NCI-H2081 (cell line): ENCODE data around the gene KLF16.

Experiments
- DNase-seq, 2 experiments: peaks; one replicate each; lab custom pipeline; 2025; lab: John Stamatoyannopoulos, UW

KLF16 gene

DNA sequence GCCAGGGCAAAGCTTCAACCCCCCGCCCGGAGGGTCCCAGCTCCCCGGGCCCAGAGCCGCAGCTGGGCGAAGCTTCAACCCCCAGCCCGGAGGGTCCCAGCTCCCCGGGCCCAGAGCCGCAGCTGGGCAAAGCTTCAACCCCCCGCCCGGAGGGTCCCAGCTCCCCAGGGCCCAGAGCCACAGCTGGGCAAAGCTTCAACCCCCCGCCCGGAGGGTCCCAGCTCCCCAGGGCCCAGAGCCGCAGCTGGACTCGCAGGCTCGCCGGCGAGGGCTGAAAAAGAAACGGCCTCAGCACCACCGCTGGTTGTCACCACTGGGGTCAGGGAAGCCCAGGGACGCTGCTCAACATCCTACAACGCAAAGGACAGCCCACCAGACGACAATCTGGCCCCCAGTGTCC lies 20.3 kb downstream of the KLF16 start:
- no peak for DNase-seq

DNA sequence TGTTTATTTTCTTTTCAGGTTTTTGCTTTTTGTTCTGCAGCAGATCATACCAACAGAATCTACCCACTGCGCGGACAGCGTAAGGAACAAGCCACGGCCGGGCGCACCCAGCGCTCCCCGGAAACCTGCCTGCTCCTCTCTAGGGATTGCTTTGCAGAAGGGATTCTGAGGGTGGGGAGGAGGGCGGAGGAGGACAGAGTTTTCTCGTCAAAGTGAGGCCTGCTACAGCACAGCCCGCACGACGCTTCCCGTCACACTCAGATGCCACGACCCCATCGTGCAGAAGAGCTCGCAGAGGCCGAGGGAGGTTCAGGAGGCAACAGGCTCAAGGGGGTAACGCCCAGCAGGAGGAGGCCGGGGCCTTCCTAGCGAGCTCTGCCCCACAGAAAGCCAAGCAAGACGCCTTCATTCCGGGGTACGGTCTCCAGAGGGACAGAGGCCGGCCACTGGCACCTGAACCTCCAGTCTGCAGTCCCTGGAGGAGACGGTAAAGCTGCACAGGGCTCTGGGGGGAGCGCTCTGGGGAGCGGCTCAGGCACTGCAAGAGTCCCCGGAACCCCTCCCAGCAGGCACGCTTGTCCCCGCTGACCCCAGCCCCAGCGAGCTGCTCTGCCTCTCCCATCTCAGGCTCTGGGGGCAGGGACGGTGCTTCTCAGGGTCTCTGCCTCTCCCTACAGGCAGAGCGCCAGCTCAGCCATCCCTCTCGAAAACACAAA lies 22.0 kb downstream of the KLF16 start:
- no peak for DNase-seq

GRCh38 chr19:1840541-1841115 lies 22.8 kb downstream of the KLF16 start:
- no peak for DNase-seq

- no peak for DNase-seq
Observed at GRCh38 chr19:1839658-1840540, 23.5 kb downstream of the KLF16 start.

- DNase-seq = no peak
Observed at GRCh38 chr19:1837625-1838105, 25.7 kb downstream of the KLF16 start.

- DNase-seq = no peak
Observed at GRCh38 chr19:1837222-1837565, 26.2 kb downstream of the KLF16 start.

- DNase-seq = no peak
Observed at GRCh38 chr19:1836458-1837221, 26.7 kb downstream of the KLF16 start.

GRCh38 chr19:1833540-1833939 lies 29.8 kb downstream of the KLF16 start:
- no peak for DNase-seq

- no peak for DNase-seq
Observed at GRCh38 chr19:1832046-1832663, 31.2 kb downstream of the KLF16 start.

- no peak for DNase-seq
Observed at GRCh38 chr19:1830978-1831377, 32.4 kb downstream of the KLF16 start.

DNA sequence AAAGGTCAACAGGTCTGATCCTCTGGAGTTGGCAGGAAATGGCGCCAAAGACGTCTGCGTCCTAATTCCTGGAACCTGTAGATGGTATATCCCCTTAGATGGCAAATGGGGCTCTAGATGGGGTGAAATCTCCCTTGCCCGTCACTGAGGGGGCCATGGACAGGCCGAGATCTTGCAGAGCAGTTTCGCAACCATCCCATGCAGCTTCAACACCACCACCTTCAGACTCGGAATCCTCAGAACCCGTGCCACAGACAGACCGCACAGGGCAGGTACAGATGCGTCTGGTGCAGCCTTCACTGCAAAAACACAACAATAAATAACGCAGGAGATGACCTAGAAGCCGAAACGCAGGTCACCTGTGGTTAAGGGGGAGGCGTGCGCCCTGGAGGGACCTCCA lies 32.8 kb downstream of the KLF16 start:
- DNase-seq = no peak

DNA sequence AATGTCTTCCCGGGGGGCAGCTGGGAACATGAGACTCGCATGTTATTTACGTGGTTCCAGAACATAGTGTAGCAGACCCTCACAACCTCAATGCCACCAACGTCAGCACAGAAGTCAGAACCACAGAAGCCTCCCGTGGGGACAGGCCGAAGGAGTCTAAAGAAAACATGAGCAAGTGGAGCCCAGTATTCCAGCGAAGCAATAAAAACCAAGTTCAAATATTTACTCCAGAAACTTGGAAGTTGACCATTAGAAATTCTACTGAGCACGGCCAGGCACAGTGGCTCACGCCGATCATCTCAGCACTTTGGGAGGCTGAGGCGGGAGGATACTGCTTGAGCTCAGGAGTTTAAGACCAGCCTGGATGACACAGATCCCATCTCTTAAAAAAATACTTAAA lies 33.4 kb downstream of the KLF16 start:
- no peak for DNase-seq

DNA sequence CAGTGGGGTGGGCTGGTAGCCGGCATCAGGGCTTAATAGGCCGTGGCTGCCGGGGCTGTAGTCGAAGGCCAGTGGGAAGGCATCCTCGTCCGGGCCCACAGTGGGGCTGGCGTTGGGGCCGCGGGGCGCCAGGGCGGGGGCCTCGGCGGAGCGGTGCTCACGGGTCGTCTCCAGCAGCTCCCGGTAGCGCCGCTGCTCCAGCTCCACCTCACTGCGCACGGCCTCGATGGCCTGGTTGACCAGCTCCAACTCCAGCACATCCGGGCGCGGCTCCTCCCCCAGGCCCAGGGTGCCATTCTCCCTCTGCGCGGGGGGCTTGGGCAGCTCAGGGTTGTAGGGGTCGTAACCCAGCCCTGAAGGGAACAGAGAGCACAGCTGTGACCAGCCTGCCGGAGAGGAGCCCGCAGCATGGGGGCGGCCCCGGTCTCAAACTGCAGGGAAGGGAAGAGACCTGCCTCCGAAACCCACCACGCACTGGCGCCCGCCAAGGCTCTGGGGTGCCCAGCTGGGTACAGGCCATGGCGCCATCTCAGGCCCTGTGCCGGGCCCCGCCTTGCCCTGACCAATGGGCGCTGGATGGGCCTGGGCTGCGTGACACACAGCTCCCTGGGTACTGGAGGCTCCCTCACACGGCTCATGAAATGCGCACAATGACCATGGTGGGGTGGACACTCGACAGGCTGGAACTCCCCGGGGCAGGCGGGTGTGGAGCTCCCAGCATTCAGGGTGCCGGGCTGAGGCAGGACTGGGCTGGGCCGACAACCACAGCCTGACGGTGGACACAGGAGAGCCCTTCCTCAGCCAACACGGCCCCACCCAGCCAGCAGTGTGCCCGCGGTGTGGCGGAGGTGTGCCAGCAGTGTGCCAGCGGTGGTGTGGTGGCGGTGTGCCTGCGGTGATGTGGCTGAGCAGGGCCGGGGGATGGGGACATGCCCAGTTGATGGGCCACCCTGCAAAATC lies 34.8 kb downstream of the KLF16 start:
- DNase-seq = no peak

GRCh38 chr19:1827566-1828278 lies 35.7 kb downstream of the KLF16 start:
- no peak for DNase-seq

GRCh38 chr19:1826557-1827521 lies 36.5 kb downstream of the KLF16 start:
- DNase-seq = no peak

DNA sequence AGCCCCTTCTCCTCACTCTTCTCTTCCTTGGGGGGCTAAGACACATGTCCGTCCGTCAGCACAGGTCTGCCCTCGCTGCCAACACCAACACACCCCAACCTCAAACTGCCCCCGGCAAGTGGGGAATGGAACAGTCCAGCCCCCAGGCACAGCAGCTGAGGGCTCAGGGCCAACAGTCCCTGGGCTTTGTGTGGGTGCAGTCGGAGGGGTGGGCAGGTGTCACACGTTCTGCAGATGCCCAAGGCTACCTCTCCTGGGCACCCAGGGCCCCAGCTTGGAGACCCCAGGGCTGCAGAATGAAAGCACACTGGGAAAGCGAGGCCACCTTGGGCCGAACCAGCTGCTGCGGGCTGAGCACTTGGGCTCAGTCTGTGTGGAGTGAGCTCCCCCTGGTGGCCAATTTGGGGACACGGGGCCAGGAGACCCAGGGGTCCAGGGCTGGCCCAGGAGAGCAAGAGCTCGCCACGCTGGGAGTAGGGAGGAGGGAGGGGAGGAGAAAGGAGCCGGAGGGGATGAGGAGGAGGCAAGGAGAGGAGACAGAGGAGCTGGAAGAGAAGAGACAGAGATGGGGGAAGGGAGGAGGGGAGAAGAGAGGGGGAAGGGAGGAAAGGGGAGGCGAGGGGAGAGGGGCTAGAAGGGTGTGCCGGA lies 37.3 kb downstream of the KLF16 start:
- peak; percentile 64 to 70 for DNase-seq

- DNase-seq = no peak
Observed at GRCh38 chr19:1824252-1824622, 39.1 kb downstream of the KLF16 start.

GRCh38 chr19:1823539-1824251 lies 39.7 kb downstream of the KLF16 start:
- no peak for DNase-seq
